ENCODE results near the gene HBEGF.

Gene HBEGF, protein sequence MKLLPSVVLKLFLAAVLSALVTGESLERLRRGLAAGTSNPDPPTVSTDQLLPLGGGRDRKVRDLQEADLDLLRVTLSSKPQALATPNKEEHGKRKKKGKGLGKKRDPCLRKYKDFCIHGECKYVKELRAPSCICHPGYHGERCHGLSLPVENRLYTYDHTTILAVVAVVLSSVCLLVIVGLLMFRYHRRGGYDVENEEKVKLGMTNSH

DNA sequence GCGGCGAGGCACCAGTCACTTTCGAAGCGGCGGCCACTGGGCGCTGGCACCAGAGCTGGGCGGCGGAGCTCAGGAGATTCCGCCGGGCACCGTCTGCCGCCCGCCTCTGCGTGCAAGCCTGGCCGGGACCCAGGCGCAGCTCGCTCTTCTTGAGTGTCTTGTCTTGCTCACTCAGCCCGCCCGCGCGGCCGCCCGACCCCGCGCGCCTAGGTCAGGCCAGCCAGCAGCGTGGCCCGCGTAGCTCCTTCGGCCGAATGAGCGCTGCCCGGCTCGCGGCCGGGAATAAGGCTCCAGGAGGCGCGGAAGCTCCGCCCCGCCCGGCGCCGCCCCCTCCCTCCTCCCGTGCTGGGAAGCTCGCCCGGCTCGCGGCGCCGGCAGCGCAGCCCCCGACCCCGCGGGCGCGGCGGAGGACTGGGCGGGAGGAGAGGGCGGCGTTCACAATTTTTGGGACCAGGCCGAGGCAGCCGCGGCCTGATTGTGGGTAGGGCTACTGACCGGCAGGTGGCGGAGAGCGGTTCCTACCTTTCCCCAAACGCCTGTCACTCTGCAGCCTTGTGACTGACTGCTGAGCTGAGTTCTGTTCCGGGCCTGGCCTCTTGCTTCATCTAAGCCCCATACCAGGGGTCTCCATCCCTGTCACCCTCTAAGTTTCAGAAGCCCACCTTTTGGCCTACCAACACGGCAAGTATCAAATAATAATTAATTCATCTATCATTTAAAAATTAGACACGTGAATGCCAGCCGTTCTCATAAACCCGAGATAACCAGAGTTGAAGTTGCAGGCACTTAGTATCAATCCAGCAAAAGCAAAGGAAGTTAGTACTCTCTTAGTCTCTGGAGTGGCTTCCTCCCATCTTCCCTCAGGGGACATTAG, at the start of gene HBEGF:
TSS of gene HBEGF (minus strand) at position 256 of the 874 bp plus-strand sequence. CDS start 275 bp downstream, outside the sequence.
- in situ Hi-C loops (cut with MboI; ENCODE audit: low sequenced_read_pairs): no loop called here

DNA sequence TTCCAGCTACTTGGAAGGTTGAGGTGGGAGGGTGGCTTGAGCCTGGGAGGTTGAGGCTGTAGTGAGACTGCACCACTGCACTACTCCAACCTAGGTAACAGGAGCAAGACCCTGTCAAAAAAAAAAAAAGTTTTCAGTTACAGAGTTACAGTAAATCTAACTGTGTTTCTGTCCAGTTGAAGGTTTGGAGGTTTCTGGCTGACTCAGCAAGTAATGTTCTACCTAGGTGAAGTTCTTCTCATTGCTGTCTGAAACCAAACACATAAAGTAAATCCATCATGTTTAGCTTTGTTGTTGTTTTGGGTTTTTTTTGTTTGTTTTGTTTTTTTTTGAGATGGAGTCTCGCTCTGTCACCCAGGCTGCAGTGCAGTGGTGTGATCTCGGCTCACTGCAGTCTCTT, 47.3 kb upstream of the HBEGF start:
- in situ Hi-C loops (cut with MboI; ENCODE audit: low sequenced_read_pairs): no loop called here

- in situ Hi-C loops (cut with MboI; ENCODE audit: low sequenced_read_pairs): no loop called here
Observed at GRCh38 chr5:140391732-140392131, 45.3 kb upstream of the HBEGF start.

DNA sequence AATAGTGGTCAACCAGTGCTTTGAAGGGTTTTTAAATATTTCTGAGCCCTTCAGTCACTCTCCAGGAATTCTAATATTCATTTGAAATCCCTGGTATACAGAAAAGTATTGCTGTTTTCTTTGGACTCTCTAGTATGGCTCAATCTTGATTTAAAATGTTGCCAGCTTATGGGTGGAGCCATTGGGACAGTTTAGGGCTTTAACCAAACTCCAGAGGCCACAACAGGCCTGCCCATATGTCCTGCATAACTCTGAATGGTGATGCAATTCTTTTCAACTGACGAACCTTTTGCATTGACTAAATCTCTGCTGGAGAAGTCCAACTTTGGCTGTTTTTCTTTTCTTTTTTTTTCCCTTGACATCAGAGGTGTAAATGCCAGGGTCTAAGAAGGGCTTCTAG, 44.9 kb upstream of the HBEGF start:
- in situ Hi-C loops (cut with MboI; ENCODE audit: low sequenced_read_pairs): no loop called here

DNA sequence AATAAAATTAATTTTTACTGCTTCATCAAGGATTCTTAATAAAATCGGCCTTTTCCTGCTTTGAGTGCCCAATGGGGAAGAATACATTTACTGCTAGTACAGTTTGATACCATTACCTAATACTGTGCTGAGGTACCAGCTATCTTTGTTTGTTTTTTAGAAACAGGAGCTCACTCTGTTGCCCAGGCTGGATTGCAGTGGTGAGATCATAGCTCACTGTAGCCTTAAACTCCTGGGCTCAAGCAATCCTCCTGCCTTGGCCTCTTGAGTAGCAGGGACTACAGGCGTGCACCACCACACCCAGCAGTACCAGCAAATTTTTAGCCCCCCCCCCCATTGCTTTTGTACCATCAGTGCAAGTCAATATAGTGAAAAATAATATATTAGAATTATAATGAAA, 41.6 kb upstream of the HBEGF start:
- in situ Hi-C loops (cut with MboI; ENCODE audit: low sequenced_read_pairs): no loop called here

DNA sequence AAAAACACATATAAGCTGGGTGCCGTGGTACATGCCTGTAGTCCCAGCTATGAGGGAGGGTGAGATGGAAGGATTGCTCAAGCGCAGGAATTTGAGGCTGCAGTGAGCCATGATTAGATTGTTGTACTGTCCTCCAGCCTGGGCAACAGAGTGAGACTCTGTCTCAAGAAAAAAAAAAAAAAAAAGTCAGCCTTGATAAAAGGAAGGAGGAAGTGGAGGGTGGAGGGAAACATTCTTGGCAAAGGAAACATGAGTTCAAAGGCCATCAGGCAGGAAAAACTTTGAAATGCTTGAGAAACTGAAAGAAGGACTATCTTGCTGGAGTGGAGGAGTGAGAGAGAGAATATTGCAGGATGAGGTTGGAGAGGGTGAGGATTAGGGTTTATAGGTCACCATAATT, 36.9 kb upstream of the HBEGF start:
- in situ Hi-C loops (cut with MboI; ENCODE audit: low sequenced_read_pairs): no loop called here

DNA sequence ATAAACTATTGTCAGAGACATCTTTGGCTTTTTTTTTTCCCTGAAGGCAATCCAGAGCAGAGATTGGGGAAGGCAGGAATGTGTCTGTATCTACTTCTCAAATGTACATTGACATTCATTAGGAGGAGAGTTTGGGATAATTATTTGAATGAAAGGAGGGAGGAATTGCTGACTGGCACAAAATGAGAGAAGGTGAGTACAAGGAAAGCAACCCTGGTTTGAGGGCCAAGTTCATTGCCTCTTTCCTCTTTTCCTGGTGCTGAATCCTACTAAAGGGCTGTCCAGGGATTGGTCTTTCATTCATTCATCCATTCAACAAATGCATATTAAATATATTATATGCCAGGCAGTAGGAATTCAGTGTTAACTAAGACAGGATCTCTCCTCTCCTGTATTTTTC, 36.5 kb upstream of the HBEGF start:
- in situ Hi-C loops (cut with MboI; ENCODE audit: low sequenced_read_pairs): no loop called here

GRCh38 chr5:140381972-140382371, 35.6 kb upstream of the HBEGF start:
- in situ Hi-C loops (cut with MboI; ENCODE audit: low sequenced_read_pairs): no loop called here

DNA sequence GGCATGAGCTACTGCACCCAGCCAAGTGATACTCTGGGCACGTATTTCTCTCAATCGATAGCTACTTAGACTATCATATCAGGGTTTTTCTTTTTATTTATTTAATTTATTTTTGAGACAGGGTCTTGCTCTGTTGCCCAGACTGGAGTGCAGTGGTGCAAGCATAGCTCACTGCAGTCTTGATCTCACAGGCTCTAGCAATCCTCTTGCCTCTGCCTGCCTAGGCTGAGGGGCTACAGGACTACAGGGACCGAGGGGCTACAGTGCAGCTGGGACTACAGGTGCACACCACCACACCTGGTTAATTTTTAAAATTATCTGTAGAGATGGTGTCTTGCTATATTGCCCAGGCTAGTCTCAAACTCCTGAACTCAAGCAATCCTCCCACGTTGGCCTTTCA, 34.9 kb upstream of the HBEGF start:
- in situ Hi-C loops (cut with MboI; ENCODE audit: low sequenced_read_pairs): no loop called here

GRCh38 chr5:140372971-140373487, 26.6 kb upstream of the HBEGF start:
- in situ Hi-C loops (cut with MboI; ENCODE audit: low sequenced_read_pairs): no loop called here

GRCh38 chr5:140371356-140372151, 25.2 kb upstream of the HBEGF start:
- in situ Hi-C loops (cut with MboI; ENCODE audit: low sequenced_read_pairs): no loop called here

GRCh38 chr5:140367256-140368013, 21.0 kb upstream of the HBEGF start:
- in situ Hi-C loops (cut with MboI; ENCODE audit: low sequenced_read_pairs): loop anchor here (5.0 kb wide), 1 partner anchor 345 kb away; no protein-coding TSS in a partner anchor

GRCh38 chr5:140366589-140367255, 20.3 kb upstream of the HBEGF start:
- in situ Hi-C loops (cut with MboI; ENCODE audit: low sequenced_read_pairs): loop anchor here (5.0 kb wide), 1 partner anchor 346 kb away; no protein-coding TSS in a partner anchor

DNA sequence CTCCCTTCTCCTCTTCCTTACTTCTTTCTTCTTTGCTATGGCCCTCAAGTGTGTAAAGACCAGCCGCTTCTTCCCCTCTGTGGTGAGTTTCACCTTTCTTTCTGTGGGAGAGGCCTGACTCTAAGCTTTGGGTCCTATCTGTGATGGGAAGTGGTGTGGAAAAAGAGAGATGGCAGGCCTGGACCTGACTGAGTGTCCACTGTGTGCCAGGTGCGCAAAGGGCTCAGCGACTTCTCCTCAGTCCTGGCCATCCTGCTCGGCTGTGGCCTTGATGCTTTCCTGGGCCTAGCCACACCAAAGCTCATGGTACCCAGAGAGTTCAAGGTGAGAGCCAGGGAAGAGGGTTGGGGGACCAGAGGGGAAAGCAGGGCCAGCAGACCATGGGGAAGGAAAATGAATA, 19.5 kb upstream of the HBEGF start:
- in situ Hi-C loops (cut with MboI; ENCODE audit: low sequenced_read_pairs): loop anchor here (5.0 kb wide), 1 partner anchor 346 kb away; no protein-coding TSS in a partner anchor

GRCh38 chr5:140365282-140365681, 18.9 kb upstream of the HBEGF start:
- in situ Hi-C loops (cut with MboI; ENCODE audit: low sequenced_read_pairs): loop anchor here (5.0 kb wide), 1 partner anchor 347 kb away; no protein-coding TSS in a partner anchor

DNA sequence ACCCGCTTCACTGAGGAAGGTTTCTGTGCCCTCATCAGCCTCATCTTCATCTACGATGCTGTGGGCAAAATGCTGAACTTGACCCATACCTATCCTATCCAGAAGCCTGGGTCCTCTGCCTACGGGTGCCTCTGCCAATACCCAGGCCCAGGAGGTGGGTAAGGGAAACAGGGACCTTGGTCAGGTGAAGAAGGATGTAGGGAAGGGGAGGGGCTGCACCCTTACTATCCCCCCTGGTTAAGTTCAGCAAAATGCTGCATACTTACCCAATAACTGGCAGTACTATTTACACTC, 18.0 kb upstream of the HBEGF start:
- in situ Hi-C loops (cut with MboI; ENCODE audit: low sequenced_read_pairs): no loop called here

DNA sequence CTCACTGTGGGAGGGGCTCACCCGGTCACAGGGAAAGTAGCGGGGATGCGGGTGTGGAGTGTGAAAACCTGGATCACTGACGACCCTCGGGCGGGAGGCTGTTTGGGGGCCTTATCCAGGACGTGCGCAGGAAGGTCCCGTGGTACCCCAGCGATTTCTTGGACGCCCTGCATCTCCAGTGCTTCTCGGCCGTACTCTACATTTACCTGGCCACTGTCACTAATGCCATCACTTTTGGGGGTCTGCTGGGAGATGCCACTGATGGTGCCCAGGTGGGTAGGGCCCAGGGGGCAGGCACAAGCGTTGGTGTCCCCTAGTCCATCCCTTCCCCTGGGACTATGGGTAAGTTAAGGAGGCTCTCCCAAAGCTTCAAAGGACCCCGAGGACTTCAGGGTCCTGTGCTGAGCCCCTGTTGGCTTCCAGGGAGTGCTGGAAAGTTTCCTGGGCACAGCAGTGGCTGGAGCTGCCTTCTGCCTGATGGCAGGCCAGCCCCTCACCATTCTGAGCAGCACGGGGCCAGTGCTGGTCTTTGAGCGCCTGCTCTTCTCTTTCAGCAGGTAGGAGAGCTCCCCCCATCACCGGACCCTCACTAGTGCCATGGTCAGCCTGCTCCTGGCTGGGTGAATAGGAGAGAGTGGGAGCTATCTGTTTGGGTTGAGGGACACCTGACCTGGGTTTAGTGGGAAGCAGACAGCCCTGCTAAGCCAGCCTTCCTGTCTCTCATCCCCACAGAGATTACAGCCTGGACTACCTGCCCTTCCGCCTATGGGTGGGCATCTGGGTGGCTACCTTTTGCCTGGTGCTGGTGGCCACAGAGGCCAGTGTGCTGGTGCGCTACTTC, 17.4 kb upstream of the HBEGF start:
- in situ Hi-C loops (cut with MboI; ENCODE audit: low sequenced_read_pairs): no loop called here

- in situ Hi-C loops (cut with MboI; ENCODE audit: low sequenced_read_pairs): no loop called here
Observed at GRCh38 chr5:140362875-140363630, 16.6 kb upstream of the HBEGF start.

All from HL-60/S4 (cell line).